GM23338 (cell line): ENCODE results near the gene UGT1A7. TPM values are rescaled to one million over a fixed set of nuclear protein-coding genes. Genes with fewer than 3 reads are reported as not detected.

Experiments used
- ATAC-seq: fragments of 200-7000 bp; cut with Tn5 transposase; 3 replicates; pipeline ENCODE4 v1.9.1; 2020
- DNase-seq: peaks from one replicate; pipeline ENCODE4 v3.0.0-alpha.2; 2015; ENCODE audit warnings: low spot score
- H2AFZ ChIP-seq: fragments of 200-600 bp; sonication (generic); 2 replicates; pipeline ENCODE4 v1.8.0; 2016; ENCODE audit warnings: antibody characterized with exemption, mild to moderate bottlenecking, moderate library complexity
- H3F3A ChIP-seq: fragments of 200-600 bp; sonication (generic); replicated peaks from 2 replicates; pipeline ENCODE4 v1.8.0; 2017; ENCODE audit warnings: antibody characterized with exemption, mixed run types, low read depth
- H3K27ac ChIP-seq: fragments of 200-600 bp; sonication (generic); 2 replicates; pipeline ENCODE4 v1.6.1; 2016; ENCODE audit warnings: low read depth
- H3K27me3 ChIP-seq: fragments of 200-600 bp; sonication (generic); 2 replicates; pipeline ENCODE4 v1.8.0; 2016; ENCODE audit warnings: mild to moderate bottlenecking, mixed run types, moderate library complexity; ENCODE audit not compliant: insufficient read depth
- H3K36me3 ChIP-seq: fragments of 200-600 bp; sonication (generic); 2 replicates; pipeline ENCODE4 v1.8.0; 2016; ENCODE audit warnings: mild to moderate bottlenecking; ENCODE audit not compliant: insufficient read depth
- H3K4me1 ChIP-seq: fragments of 200-600 bp; sonication (generic); 2 replicates; pipeline ENCODE4 v1.8.0; 2016; ENCODE audit warnings: mild to moderate bottlenecking, moderate library complexity; ENCODE audit not compliant: insufficient read depth
- H3K4me2 ChIP-seq: fragments of 200-600 bp; sonication (generic); 2 replicates; pipeline ENCODE4 v1.7.1; 2017; ENCODE audit warnings: mixed run types
- H3K4me3 ChIP-seq: fragments of 200-600 bp; sonication (generic); 2 replicates; pipeline ENCODE4 v1.6.1; 2016; ENCODE audit warnings: mixed run types
- H3K79me2 ChIP-seq: fragments of 200-600 bp; sonication (generic); replicated peaks from 2 replicates; pipeline ENCODE4 v1.8.0; 2017; ENCODE audit warnings: mild to moderate bottlenecking; ENCODE audit not compliant: insufficient read depth
- H3K9me2 ChIP-seq: fragments of 200-600 bp; sonication (generic); 2 replicates; pipeline ENCODE4 v1.8.0; 2017; ENCODE audit not compliant: insufficient read depth
- H4K20me1 ChIP-seq: fragments of 200-600 bp; sonication (generic); replicated peaks from 2 replicates; pipeline ENCODE4 v1.8.0; 2017; ENCODE audit warnings: mild to moderate bottlenecking; ENCODE audit not compliant: insufficient read depth
- H3K27ac Mint-ChIP-seq: 2 replicates; pipeline ENCODE4 v1.8.0; 2020; ENCODE audit warnings: inconsistent platforms, mild to moderate bottlenecking, moderate library complexity, mixed read lengths
- H3K27me3 Mint-ChIP-seq: 3 replicates; pipeline ENCODE4 v1.8.0; 2022; ENCODE audit warnings: low read depth, mild to moderate bottlenecking, moderate library complexity, mixed read lengths, inconsistent platforms; ENCODE audit not compliant: insufficient read depth, poor library complexity
- H3K36me3 Mint-ChIP-seq: 3 replicates; pipeline ENCODE4 v1.8.0; 2021; ENCODE audit warnings: low read depth, mild to moderate bottlenecking, inconsistent platforms, moderate library complexity, mixed read lengths
- H3K4me1 Mint-ChIP-seq: 3 replicates; pipeline ENCODE4 v1.8.0; 2020; ENCODE audit warnings: mild to moderate bottlenecking, inconsistent platforms, mixed read lengths
- H3K4me3 Mint-ChIP-seq: 3 replicates; pipeline ENCODE4 v1.8.0; 2021; ENCODE audit warnings: moderate library complexity, mild to moderate bottlenecking, inconsistent platforms, mixed read lengths
- H3K9me3 Mint-ChIP-seq: 3 replicates; pipeline ENCODE4 v1.8.0; 2020; ENCODE audit warnings: moderate library complexity, mild to moderate bottlenecking, inconsistent platforms, mixed read lengths
- CREB1 ChIP-seq: fragments of 250-450 bp; sonication (Bioruptor Pico); IDR thresholded peaks from 2 replicates; pipeline ENCODE4 v1.5.0; 2020; ENCODE audit warnings: low read depth, mild to moderate bottlenecking, moderate library complexity
- EZH2 ChIP-seq: fragments of 200-600 bp; sonication (generic); IDR thresholded peaks from one replicate; pipeline ENCODE4 v1.8.0; 2017; ENCODE audit warnings: antibody characterized with exemption, mild to moderate bottlenecking, low read depth; ENCODE audit not compliant: unreplicated experiment
- EZH2phosphoT487 ChIP-seq: fragments of 200-600 bp; sonication (generic); IDR thresholded peaks from one replicate; pipeline ENCODE4 v1.8.1; 2018; ENCODE audit warnings: antibody characterized with exemption; ENCODE audit not compliant: unreplicated experiment
- JUNB ChIP-seq: IDR thresholded peaks from one replicate; pipeline ENCODE4 v1.6.1; 2016; ENCODE audit warnings: antibody characterized with exemption; ENCODE audit not compliant: unreplicated experiment
- NANOG ChIP-seq: IDR thresholded peaks from 2 replicates; pipeline ENCODE4 v1.6.1; 2016; ENCODE audit warnings: antibody characterized with exemption, borderline replicate concordance
- STAT1 ChIP-seq: IDR thresholded peaks from one replicate; pipeline ENCODE4 v1.6.1; 2016; ENCODE audit warnings: antibody characterized with exemption; ENCODE audit not compliant: unreplicated experiment
- ZNF114 ChIP-seq: fragments of 250-450 bp; sonication (Bioruptor Pico); IDR thresholded peaks from 2 replicates; pipeline ENCODE4 v1.5.0; 2020; ENCODE audit warnings: mild to moderate bottlenecking, moderate library complexity
- ZNF331 ChIP-seq: fragments of 250-450 bp; sonication (Bioruptor Pico); IDR thresholded peaks from 2 replicates; pipeline ENCODE4 v1.5.0; 2020; ENCODE audit warnings: low read depth, mild to moderate bottlenecking, moderate library complexity
- polyA plus RNA-seq: library from polyadenylated mRNA; unstranded; fragments of >200 nt; fragmentation: Nextera tagmentation; extraction: Ambion mirVana; gene quantifications from 2 replicates; pipeline ENCODE4 v1.2.1, GENCODE V29; 2016
- total RNA-seq: library from RNA; depleted of rRNA; stranded (reverse); fragments of >200 nt; shearing (Covaris generic); gene quantifications from 2 replicates; pipeline ENCODE4 v1.2.3, GENCODE V29; 2014
- TF ChIP-seq, protein P1 (sequence below): IDR thresholded peaks from one replicate; pipeline ENCODE4 v1.6.1; 2018; ENCODE audit warnings: antibody characterized with exemption; ENCODE audit not compliant: unreplicated experiment
- TF ChIP-seq, protein P2 (sequence below): fragments of 250-450 bp; sonication (Bioruptor Pico); IDR thresholded peaks from 2 replicates; pipeline ENCODE4 v1.5.0; 2020; ENCODE audit warnings: mild to moderate bottlenecking, moderate library complexity

Gene UGT1A7
- total and polyA plus RNA-seq, 2 experiments from 2014 or later = not detected

DNA sequence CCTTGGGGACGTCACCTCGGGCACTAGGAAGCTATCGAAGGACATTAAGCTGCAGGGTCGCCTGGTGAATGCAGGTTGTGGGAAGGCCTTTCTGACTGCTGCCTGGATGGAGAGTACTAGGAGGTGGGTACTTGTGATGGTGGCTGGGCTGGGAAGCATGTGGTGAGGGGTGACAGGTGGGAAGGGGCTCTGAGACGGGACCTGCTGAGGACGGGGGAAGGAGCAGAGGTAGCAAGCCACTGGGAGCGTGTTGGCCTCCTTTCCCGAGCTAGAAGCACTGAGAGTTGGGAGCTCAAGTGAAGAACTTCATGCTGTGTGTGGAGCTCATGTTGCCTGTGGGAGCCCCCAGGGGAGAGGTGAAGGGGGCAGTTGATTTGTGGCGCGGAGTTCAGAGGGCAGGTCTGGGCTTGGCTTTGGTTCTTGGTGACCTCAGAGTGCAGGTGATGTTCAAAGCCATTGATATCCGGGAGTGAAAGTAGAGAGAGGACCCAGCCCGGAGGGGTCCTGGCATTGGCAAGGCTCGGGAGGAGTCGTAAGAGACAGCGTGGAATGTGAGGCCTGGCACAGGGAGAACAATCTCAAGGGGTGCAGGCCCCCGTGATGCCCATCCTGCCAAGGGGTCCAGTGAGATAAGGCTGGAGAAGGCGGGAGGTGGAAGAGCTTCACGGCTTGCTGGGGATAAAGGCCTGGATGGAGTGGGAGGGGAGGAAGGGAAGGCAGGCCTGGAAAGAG lies 109.6 kb downstream of the UGT1A7 start (continued):
- TF ChIP-seq, protein P1, sequence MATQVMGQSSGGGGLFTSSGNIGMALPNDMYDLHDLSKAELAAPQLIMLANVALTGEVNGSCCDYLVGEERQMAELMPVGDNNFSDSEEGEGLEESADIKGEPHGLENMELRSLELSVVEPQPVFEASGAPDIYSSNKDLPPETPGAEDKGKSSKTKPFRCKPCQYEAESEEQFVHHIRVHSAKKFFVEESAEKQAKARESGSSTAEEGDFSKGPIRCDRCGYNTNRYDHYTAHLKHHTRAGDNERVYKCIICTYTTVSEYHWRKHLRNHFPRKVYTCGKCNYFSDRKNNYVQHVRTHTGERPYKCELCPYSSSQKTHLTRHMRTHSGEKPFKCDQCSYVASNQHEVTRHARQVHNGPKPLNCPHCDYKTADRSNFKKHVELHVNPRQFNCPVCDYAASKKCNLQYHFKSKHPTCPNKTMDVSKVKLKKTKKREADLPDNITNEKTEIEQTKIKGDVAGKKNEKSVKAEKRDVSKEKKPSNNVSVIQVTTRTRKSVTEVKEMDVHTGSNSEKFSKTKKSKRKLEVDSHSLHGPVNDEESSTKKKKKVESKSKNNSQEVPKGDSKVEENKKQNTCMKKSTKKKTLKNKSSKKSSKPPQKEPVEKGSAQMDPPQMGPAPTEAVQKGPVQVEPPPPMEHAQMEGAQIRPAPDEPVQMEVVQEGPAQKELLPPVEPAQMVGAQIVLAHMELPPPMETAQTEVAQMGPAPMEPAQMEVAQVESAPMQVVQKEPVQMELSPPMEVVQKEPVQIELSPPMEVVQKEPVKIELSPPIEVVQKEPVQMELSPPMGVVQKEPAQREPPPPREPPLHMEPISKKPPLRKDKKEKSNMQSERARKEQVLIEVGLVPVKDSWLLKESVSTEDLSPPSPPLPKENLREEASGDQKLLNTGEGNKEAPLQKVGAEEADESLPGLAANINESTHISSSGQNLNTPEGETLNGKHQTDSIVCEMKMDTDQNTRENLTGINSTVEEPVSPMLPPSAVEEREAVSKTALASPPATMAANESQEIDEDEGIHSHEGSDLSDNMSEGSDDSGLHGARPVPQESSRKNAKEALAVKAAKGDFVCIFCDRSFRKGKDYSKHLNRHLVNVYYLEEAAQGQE = no peak
- TF ChIP-seq CREB1 (CRISPR knock-in tag) (no peak), JUNB (no peak), ZNF331 (CRISPR knock-in tag) (no peak), NANOG (no peak), EZH2phosphoT487 (no peak)

DNA sequence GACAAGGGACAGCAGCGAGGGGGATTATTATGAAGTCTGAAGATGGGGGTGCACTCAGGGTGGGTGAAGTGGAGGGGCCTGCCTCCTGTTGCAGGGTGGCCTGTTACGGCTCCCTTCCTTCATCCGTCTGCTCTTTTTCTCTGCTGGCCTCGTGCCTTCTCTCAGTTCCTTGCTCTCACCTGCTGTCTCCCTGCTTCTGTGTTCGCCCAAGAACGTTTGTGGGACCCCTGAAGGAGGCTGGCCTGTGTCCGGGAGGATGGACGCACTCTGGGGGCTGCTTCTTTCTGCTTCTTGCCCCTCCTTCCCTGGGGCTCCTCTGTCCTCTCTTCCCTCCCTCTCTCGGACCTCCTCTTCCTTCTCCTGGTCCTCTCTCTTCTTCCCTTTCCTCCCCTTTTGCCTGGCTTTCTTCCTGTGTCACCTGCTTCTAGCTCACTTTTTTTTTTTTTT lies 110.2 kb downstream of the UGT1A7 start:
- Histone ChIP-seq H3K4me1 (no peaks in the 10 kb centered on the region), H3K36me3 (no peaks in the 10 kb centered on the region), H4K20me1 (no peaks in the 10 kb centered on the region), H3F3A (no peaks in the 10 kb centered on the region), H3K4me2 (no peak overlapping the region), H3K79me2 (no peaks in the 10 kb centered on the region), H3K27ac (no peak overlapping the region), H2AFZ (no peak overlapping the region), H3K9me2 (no peaks in the 10 kb centered on the region), H3K27me3 (no peaks in the 10 kb centered on the region), H3K4me3 (no peak overlapping the region)
- peaks cover 12% of the 10 kb centered on the region for H3K9me3 Mint-ChIP-seq
- H3K27me3 Mint-ChIP-seq = peaks cover 11% of the 10 kb centered on the region
- no peak overlapping the region for H3K4me3 Mint-ChIP-seq
- DNase-seq (no peak), ATAC-seq (no peak)
- no peaks in the 10 kb centered on the region; the same call in 2 of the 3 replicates for H3K4me1 Mint-ChIP-seq
- H3K36me3 Mint-ChIP-seq = no peaks in the 10 kb centered on the region; the same call in 2 of the 3 replicates
- TF ChIP-seq EZH2phosphoT487 (no peak), STAT1 (no peak), JUNB (no peak), CREB1 (CRISPR knock-in tag) (no peak)
- no peak overlapping the region for H3K27ac Mint-ChIP-seq

DNA sequence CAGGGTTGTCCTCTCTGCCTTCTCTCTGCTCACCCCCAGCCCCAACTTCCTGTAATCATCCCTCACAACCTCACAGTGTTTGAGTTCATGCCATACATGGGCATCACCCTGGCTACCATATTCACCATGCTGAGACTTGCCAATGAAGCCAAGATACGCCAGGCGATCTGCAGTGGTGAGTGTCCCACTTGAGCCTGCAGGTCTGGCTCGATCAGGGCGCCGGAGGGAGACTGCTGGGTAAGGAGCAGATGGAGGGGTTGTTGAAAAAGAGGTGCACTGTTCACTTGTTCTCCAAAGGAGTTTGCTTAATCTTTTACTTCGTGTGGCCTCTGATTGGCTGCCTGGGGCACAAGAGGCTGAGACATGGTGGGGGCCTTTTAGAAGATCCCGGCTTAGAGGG lies 111.0 kb downstream of the UGT1A7 start:
- Mint-ChIP-seq H3K4me3 (no peak overlapping the region), H3K4me1 (no peaks in the 10 kb centered on the region; the same call in 2 of the 3 replicates), H3K27ac (no peak overlapping the region), H3K27me3 (peaks cover 11% of the 10 kb centered on the region), H3K36me3 (no peaks in the 10 kb centered on the region; the same call in 2 of the 3 replicates), H3K9me3 (peaks cover 12% of the 10 kb centered on the region)
- no peak overlapping the region for H3K4me2 ChIP-seq
- H3K27me3 ChIP-seq = no peaks in the 10 kb centered on the region
- H3K9me2 ChIP-seq = no peaks in the 10 kb centered on the region
- H3K36me3 ChIP-seq = no peaks in the 10 kb centered on the region
- no peaks in the 10 kb centered on the region for H3K4me1 ChIP-seq
- H3F3A ChIP-seq = no peaks in the 10 kb centered on the region
- ATAC-seq = no peak
- no peaks in the 10 kb centered on the region for H3K79me2 ChIP-seq
- H4K20me1 ChIP-seq = no peaks in the 10 kb centered on the region
- H2AFZ ChIP-seq = no peak overlapping the region
- no peak overlapping the region for H3K27ac ChIP-seq
- no peak for DNase-seq
- no peak overlapping the region for H3K4me3 ChIP-seq
- TF ChIP-seq EZH2phosphoT487 (no peak), ZNF114 (CRISPR knock-in tag) (no peak), EZH2 (no peak), STAT1 (no peak)
- TF ChIP-seq, protein P2, sequence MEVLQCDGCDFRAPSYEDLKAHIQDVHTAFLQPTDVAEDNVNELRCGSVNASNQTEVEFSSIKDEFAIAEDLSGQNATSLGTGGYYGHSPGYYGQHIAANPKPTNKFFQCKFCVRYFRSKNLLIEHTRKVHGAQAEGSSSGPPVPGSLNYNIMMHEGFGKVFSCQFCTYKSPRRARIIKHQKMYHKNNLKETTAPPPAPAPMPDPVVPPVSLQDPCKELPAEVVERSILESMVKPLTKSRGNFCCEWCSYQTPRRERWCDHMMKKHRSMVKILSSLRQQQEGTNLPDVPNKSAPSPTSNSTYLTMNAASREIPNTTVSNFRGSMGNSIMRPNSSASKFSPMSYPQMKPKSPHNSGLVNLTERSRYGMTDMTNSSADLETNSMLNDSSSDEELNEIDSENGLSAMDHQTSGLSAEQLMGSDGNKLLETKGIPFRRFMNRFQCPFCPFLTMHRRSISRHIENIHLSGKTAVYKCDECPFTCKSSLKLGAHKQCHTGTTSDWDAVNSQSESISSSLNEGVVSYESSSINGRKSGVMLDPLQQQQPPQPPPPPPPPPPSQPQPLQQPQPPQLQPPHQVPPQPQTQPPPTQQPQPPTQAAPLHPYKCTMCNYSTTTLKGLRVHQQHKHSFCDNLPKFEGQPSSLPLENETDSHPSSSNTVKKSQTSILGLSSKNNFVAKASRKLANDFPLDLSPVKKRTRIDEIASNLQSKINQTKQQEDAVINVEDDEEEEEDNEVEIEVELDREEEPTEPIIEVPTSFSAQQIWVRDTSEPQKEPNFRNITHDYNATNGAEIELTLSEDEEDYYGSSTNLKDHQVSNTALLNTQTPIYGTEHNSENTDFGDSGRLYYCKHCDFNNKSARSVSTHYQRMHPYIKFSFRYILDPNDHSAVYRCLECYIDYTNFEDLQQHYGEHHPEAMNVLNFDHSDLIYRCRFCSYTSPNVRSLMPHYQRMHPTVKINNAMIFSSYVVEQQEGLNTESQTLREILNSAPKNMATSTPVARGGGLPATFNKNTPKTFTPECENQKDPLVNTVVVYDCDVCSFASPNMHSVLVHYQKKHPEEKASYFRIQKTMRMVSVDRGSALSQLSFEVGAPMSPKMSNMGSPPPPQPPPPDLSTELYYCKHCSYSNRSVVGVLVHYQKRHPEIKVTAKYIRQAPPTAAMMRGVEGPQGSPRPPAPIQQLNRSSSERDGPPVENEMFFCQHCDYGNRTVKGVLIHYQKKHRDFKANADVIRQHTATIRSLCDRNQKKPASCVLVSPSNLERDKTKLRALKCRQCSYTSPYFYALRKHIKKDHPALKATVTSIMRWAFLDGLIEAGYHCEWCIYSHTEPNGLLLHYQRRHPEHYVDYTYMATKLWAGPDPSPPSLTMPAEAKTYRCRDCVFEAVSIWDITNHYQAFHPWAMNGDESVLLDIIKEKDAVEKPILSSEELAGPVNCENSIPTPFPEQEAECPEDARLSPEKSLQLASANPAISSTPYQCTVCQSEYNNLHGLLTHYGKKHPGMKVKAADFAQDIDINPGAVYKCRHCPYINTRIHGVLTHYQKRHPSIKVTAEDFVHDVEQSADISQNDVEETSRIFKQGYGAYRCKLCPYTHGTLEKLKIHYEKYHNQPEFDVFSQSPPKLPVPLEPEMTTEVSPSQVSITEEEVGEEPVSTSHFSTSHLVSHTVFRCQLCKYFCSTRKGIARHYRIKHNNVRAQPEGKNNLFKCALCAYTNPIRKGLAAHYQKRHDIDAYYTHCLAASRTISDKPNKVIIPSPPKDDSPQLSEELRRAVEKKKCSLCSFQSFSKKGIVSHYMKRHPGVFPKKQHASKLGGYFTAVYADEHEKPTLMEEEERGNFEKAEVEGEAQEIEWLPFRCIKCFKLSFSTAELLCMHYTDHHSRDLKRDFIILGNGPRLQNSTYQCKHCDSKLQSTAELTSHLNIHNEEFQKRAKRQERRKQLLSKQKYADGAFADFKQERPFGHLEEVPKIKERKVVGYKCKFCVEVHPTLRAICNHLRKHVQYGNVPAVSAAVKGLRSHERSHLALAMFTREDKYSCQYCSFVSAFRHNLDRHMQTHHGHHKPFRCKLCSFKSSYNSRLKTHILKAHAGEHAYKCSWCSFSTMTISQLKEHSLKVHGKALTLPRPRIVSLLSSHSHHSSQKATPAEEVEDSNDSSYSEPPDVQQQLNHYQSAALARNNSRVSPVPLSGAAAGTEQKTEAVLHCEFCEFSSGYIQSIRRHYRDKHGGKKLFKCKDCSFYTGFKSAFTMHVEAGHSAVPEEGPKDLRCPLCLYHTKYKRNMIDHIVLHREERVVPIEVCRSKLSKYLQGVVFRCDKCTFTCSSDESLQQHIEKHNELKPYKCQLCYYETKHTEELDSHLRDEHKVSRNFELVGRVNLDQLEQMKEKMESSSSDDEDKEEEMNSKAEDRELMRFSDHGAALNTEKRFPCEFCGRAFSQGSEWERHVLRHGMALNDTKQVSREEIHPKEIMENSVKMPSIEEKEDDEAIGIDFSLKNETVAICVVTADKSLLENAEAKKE = no peak
